Diencephalon (tissue), 1 donor: ENCODE data around the gene FFAR4. TPM values are rescaled to one million over a fixed set of nuclear protein-coding genes. Genes with fewer than 3 reads are reported as not detected.

Experiments
- total RNA-seq: library from RNA; depleted of rRNA; stranded (reverse); fragments of >200 nt; gene quantifications from one replicate; pipeline ENCODE4 v1.2.3, GENCODE V29; 2014

FFAR4 gene
- 1.2 TPM for total RNA-seq

DNA sequence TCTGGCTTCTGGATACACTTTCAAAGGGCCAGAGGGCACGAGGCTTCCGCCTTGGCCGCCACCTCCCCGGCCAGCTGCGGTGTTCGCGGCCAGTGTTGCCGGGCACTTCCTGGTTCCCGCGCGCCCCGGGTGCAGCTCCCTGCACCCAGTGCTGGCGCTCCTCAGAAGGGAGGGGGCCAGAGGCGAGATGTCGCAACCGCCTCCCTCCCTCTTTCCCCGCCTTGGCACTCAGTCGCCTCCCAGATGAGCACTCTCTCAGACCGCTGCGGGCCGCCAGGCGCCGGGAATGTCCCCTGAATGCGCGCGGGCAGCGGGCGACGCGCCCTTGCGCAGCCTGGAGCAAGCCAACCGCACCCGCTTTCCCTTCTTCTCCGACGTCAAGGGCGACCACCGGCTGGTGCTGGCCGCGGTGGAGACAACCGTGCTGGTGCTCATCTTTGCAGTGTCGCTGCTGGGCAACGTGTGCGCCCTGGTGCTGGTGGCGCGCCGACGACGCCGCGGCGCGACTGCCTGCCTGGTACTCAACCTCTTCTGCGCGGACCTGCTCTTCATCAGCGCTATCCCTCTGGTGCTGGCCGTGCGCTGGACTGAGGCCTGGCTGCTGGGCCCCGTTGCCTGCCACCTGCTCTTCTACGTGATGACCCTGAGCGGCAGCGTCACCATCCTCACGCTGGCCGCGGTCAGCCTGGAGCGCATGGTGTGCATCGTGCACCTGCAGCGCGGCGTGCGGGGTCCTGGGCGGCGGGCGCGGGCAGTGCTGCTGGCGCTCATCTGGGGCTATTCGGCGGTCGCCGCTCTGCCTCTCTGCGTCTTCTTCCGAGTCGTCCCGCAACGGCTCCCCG lies at the start of gene FFAR4:
FFAR4 (plus strand) TSS at position 231 of the 842 bp plus-strand sequence; CDS start at position 287, 56 bp downstream.

DNA sequence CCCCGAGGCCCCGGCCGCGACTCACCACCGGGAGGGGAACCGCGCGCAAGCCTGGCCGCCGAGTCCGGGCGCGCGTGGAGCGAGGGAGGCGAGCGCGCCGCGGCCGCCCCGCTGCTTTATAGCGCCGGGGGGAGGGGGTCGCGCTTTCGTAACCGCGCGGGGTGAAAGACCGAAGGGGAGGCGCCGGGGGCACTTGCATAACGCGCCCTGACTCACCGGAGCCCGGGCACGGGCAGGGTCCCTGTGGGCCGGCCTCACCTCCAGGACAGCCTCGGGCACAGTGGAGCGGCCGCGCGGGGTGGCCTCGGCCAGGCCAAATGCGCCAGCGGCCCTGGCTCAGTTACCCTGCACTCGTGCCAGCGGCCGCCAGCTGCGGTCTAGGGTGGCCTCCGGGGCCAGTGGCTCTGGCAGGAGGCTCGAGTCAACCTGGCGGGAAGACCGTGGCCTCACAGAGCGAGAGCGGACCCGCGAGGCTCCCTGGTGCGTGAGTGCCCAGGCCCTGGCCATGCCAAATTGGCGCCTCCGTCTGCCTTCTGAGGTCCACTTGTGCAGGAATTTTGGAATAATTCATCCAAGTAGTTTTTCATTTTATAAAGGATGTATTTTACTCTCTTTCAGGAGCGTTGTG lies 34.8 kb downstream of the FFAR4 start, which contains the start of gene RBP4:
RBP4 (minus strand) TSS at position 90 of the 628 bp plus-strand sequence. CDS start 207 bp downstream, outside the sequence.

DNA sequence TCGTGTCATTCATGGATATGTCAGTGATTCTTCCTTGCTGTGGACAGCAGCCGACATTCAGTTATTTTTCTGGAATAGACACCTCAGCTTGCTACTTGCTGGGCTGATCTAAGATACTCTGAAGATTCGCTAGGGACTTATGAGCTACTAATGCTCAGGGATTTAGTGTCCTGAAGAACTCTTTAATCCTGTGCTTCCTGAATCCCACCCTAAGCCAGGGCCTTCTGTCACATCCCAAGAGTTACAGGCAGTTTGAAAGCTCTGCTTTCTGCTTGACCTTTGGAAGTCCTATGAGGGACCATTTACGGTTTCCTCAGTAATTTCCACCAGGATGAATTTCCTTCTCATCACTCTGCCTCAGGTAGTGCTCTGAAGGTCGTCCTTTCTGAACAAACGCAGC lies 45.8 kb downstream of the FFAR4 start, which contains the start of gene PDE6C:
PDE6C (plus strand) TSS at position 227 of the 400 bp plus-strand sequence. CDS start 189 bp downstream, outside the sequence.

Other genes with a start within 250 kb of the FFAR4 start
- 5.5 TPM for gene MYOF, start 84.3 kb upstream of the FFAR4 start, total RNA-seq
- 4.6 TPM for gene CEP55, start 70.1 kb upstream of the FFAR4 start, total RNA-seq
- gene RBP4, start 34.6 kb downstream of the FFAR4 start, total RNA-seq = 6.7 TPM
- gene PDE6C, start 45.9 kb downstream of the FFAR4 start, total RNA-seq = not detected
- gene FRA10AC1, start 135.9 kb downstream of the FFAR4 start, total RNA-seq = 20.8 TPM
- gene LGI1, start 191.3 kb downstream of the FFAR4 start, total RNA-seq = 52.8 TPM